ENCODE results near the gene NSDHL. TPM values are rescaled to one million over a fixed set of nuclear protein-coding genes. Genes with fewer than 3 reads are reported as not detected.

The NSDHL gene
- total RNA-seq, 1 experiment from 2014 or later, result 31.6 TPM

DNA sequence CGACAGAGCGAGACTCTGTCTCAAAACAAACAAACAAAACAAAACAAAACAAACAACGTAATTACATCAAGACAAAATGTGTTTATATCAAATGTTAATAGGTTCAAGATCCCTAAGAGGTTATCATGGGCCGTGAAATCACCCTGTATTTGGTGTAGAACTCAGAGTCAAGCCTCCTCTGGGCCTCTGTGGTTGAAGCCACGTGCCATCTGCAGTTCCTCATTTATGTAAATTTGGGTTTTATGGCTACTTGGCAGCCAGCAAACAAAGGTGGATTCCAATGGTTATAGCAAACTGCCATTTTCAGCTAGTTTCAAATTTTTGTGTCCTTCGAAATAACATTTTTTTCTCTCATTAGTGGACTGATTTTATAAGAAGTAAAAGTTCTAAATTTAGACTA is 16.4 kb downstream of the NSDHL start:
- Histone ChIP-seq H3K79me2 (ENCODE audit: insufficient read depth, low read length) (peaks cover 6% of the 10 kb centered on the region; the same call in 1 of the 2 replicates), H2BK120ac (ENCODE audit: low read depth, low read length, poor library complexity, severe bottlenecking) (no peak overlapping the region), H3T11ph (ENCODE audit: low read length) (no peak overlapping the region), H3K4me2 (ENCODE audit: insufficient read depth, insufficient read length, low read length) (no peak overlapping the region), H2AFZ (ENCODE audit: low read length) (no peak overlapping the region), H3K18ac (ENCODE audit: insufficient read length, low read depth, low read length) (no peak overlapping the region), H3K23ac (ENCODE audit: insufficient read length, low read depth, low read length) (no peak overlapping the region), H2BK20ac (ENCODE audit: low read depth, low read length, poor library complexity, severe bottlenecking) (no peak overlapping the region), H4K91ac (ENCODE audit: insufficient read length, low read depth, low read length) (no peak overlapping the region), H4K5ac (ENCODE audit: insufficient read length, low read depth, low read length) (no peak overlapping the region), H3K23me2 (ENCODE audit: insufficient read length, low read depth, low read length, poor library complexity, severe bottlenecking) (no peaks in the 10 kb centered on the region), H2AK5ac (ENCODE audit: insufficient read length, low read length) (no peak overlapping the region), H3K4me1 (ENCODE audit: insufficient read depth, low read length) (no peaks in the 10 kb centered on the region), H3K9ac (ENCODE audit: extremely low read depth, insufficient read length, low read length) (no peak overlapping the region), H3K79me1 (ENCODE audit: insufficient read depth, low read depth, low read length, poor library complexity, severe bottlenecking) (no peaks in the 10 kb centered on the region), H2BK12ac (ENCODE audit: insufficient read length, low read depth, low read length) (no peak overlapping the region), H4K8ac (replicated peaks; ENCODE audit: insufficient read length, low read depth, low read length) (no peak overlapping the region), H2BK15ac (ENCODE audit: low read depth, low read length) (no peak overlapping the region), H3K4ac (ENCODE audit: low read depth, low read length) (no peak overlapping the region), H4K20me1 (ENCODE audit: control insufficient read depth, insufficient read depth, insufficient read length) (no peaks in the 10 kb centered on the region), H3K56ac (ENCODE audit: insufficient read length, low read depth, low read length) (no peak overlapping the region), H3K27ac (ENCODE audit: insufficient read length, low read depth, low read length) (no peak overlapping the region), H3K14ac (ENCODE audit: insufficient read depth, low read length) (no peak overlapping the region), H2BK5ac (ENCODE audit: insufficient read length, low read length) (no peak overlapping the region), H3K9me3 (ENCODE audit: control insufficient read depth, low read depth, low read length) (peaks cover 63% of the 10 kb centered on the region), H3K27me3 (ENCODE audit: insufficient read depth, low read length) (no peaks in the 10 kb centered on the region)
- peaks cover 16 to 55% (median 35%) of the 10 kb centered on the region in 3 experiments for H3K36me3 Mint-ChIP-seq (ENCODE audit: insufficient read depth in 1 of 3, low read depth in 3 of 3)
- H3K27me3 Mint-ChIP-seq (ENCODE audit: low read depth), result no peaks in the 10 kb centered on the region
- H3K4me1 Mint-ChIP-seq, result no peaks in the 10 kb centered on the region
- no CpG with 5 or more reads among the region's 6 CpGs for WGBS (ENCODE audit: extremely low coverage, insufficient read length, low lambda C conversion rate)
- H3K4me3 Mint-ChIP-seq, result no peak overlapping the region
- TF ChIP-seq, protein P1, sequence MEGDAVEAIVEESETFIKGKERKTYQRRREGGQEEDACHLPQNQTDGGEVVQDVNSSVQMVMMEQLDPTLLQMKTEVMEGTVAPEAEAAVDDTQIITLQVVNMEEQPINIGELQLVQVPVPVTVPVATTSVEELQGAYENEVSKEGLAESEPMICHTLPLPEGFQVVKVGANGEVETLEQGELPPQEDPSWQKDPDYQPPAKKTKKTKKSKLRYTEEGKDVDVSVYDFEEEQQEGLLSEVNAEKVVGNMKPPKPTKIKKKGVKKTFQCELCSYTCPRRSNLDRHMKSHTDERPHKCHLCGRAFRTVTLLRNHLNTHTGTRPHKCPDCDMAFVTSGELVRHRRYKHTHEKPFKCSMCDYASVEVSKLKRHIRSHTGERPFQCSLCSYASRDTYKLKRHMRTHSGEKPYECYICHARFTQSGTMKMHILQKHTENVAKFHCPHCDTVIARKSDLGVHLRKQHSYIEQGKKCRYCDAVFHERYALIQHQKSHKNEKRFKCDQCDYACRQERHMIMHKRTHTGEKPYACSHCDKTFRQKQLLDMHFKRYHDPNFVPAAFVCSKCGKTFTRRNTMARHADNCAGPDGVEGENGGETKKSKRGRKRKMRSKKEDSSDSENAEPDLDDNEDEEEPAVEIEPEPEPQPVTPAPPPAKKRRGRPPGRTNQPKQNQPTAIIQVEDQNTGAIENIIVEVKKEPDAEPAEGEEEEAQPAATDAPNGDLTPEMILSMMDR (conservative IDR thresholded peaks at IDR 0.05), result no peak
- no peak for DNase-seq
- peaks cover 69% of the 10 kb centered on the region in 2 experiments for H3K9me3 Mint-ChIP-seq
- no peak overlapping the region for H3K27ac Mint-ChIP-seq

Measured in H9 (cell line).